HEK293 (cell line): ENCODE measurements around the gene CLIP1.

Experiments
- CTCF ChIA-PET: fragments of 350-600 bp; formaldehyde crosslinking; extraction: SDS; loops from one replicate; lab custom pipeline; 2021; ENCODE audit warnings: antibody characterized with exemption; lab: Yijun Ruan, JAX
- POLR2A ChIA-PET: fragments of 300-600 bp; formaldehyde crosslinking; extraction: SDS; loops from one replicate; lab custom pipeline; 2020; ENCODE audit warnings: antibody characterized with exemption, inconsistent platforms; lab: Yijun Ruan, JAX
- H3K27ac ChIP-seq: fragments of 200-500 bp; sonication (Bioruptor generic); 2 replicates; pipeline ENCODE4 v1.5.1; 2014; ENCODE audit warnings: low read depth, low read length, control low read depth, inconsistent platforms; ENCODE audit errors: extremely low read depth
- H3K36me3 ChIP-seq, 2 experiments: fragments of 200-500 bp in 1 of 2; sonication (Bioruptor generic) in 1 of 2; 1 replicate in 1 of 2; 2 replicates in 1 of 2; pipeline ENCODE4 v1.5.1; 2014 to 2017; ENCODE audit warnings: inconsistent platforms in 2 of 2, low read length in 2 of 2; ENCODE audit not compliant: control insufficient read depth in 2 of 2, insufficient read depth in 1 of 2
- H3K4me1 ChIP-seq: fragments of 200-500 bp; sonication (Bioruptor generic); 2 replicates; pipeline ENCODE4 v1.5.1; 2014; ENCODE audit warnings: mild to moderate bottlenecking, low read length, inconsistent platforms; ENCODE audit not compliant: control insufficient read depth, insufficient read depth
- H3K4me3 ChIP-seq: 2 replicates; pipeline ENCODE4 v1.5.1; 2011; ENCODE audit warnings: low read depth, mild to moderate bottlenecking, control low read depth, low read length, moderate library complexity
- H3K9me3 ChIP-seq: fragments of 200-500 bp; sonication (Bioruptor generic); 2 replicates; pipeline ENCODE4 v1.5.1; 2014; ENCODE audit warnings: low read depth, low read length, inconsistent platforms; ENCODE audit not compliant: control insufficient read depth, insufficient read depth
- FEZF1 ChIP-seq: fragments of 450-650 bp; formaldehyde crosslinking; IDR thresholded peaks from 2 replicates; pipeline ENCODE4 v1.5.1; 2016; ENCODE audit warnings: missing biosample characterization, missing genetic modification characterization
- PBX3 ChIP-seq: sonication (generic); formaldehyde crosslinking; IDR thresholded peaks from 2 replicates; pipeline ENCODE4 v1.8.1; 2022; ENCODE audit warnings: mild to moderate bottlenecking, moderate library complexity, missing genetic modification reagents
- PRDM10 ChIP-seq: fragments of 450-650 bp; formaldehyde crosslinking; IDR thresholded peaks from 2 replicates; pipeline ENCODE4 v1.5.1; 2016; ENCODE audit warnings: missing biosample characterization, missing genetic modification characterization
- SP3 ChIP-seq: fragments of 450-650 bp; formaldehyde crosslinking; IDR thresholded peaks from 2 replicates; pipeline ENCODE4 v1.5.1; 2016; ENCODE audit warnings: missing biosample characterization, missing genetic modification characterization
- SP7 ChIP-seq: fragments of 450-650 bp; formaldehyde crosslinking; IDR thresholded peaks from 2 replicates; pipeline ENCODE4 v1.5.1; 2016; ENCODE audit warnings: missing biosample characterization, missing genetic modification characterization
- TRIM28 ChIP-seq: IDR thresholded peaks from 2 replicates; pipeline ENCODE4 v1.6.1; 2011; ENCODE audit warnings: low read length, control low read depth, borderline replicate concordance
- ZBTB10 ChIP-seq: fragments of 450-650 bp; formaldehyde crosslinking; IDR thresholded peaks from 2 replicates; pipeline ENCODE4 v1.5.1; 2016; ENCODE audit warnings: missing biosample characterization, missing genetic modification characterization
- ZBTB20 ChIP-seq: fragments of 450-650 bp; formaldehyde crosslinking; IDR thresholded peaks from 2 replicates; pipeline ENCODE4 v1.5.1; 2016; ENCODE audit warnings: missing biosample characterization, missing genetic modification characterization
- ZFHX2 ChIP-seq: fragments of 450-650 bp; formaldehyde crosslinking; conservative IDR thresholded peaks from 2 replicates; pipeline ENCODE4 v1.5.1; 2016; ENCODE audit warnings: missing biosample characterization, missing genetic modification characterization
- ZNF146 ChIP-seq: fragments of 450-650 bp; formaldehyde crosslinking; IDR thresholded peaks from 2 replicates; pipeline ENCODE4 v1.5.1; 2016; ENCODE audit warnings: missing biosample characterization, missing genetic modification characterization
- ZNF221 ChIP-seq: fragments of 450-650 bp; formaldehyde crosslinking; IDR thresholded peaks from 2 replicates; pipeline ENCODE4 v1.5.1; 2017; ENCODE audit warnings: missing biosample characterization, missing genetic modification characterization, borderline replicate concordance
- ZNF274 ChIP-seq, 2 experiments: fragments of 200-500 bp in 1 of 2; fragments of 450-650 bp in 1 of 2; sonication (Bioruptor generic) in 1 of 2; formaldehyde crosslinking in 1 of 2; IDR thresholded peaks; 2 replicates each; pipeline versions ENCODE4 v1.5.1 to v1.6.1; 2014 to 2016; ENCODE audit warnings: borderline replicate concordance in 1 of 2, inconsistent platforms in 1 of 2, low read length in 1 of 2, missing biosample characterization in 1 of 2, missing genetic modification characterization in 1 of 2
- ZNF362 ChIP-seq: fragments of 450-650 bp; formaldehyde crosslinking; IDR thresholded peaks from 2 replicates; pipeline ENCODE4 v1.5.1; 2016; ENCODE audit warnings: missing biosample characterization, missing genetic modification characterization
- ZNF37A ChIP-seq: fragments of 450-650 bp; IDR thresholded peaks from 2 replicates; pipeline ENCODE4 v1.5.1; 2018; ENCODE audit warnings: missing biosample characterization, missing genetic modification characterization
- ZNF521 ChIP-seq: fragments of 450-650 bp; formaldehyde crosslinking; IDR thresholded peaks from 2 replicates; pipeline ENCODE4 v1.5.1; 2017; ENCODE audit warnings: missing biosample characterization, mild to moderate bottlenecking, missing genetic modification characterization
- ZNF544 ChIP-seq: fragments of 450-650 bp; formaldehyde crosslinking; IDR thresholded peaks from 2 replicates; pipeline ENCODE4 v1.5.0; 2017; ENCODE audit warnings: missing biosample characterization, missing genetic modification characterization
- ZNF571 ChIP-seq: fragments of 450-650 bp; formaldehyde crosslinking; IDR thresholded peaks from 2 replicates; pipeline ENCODE4 v1.5.0; 2017; ENCODE audit warnings: missing biosample characterization, missing genetic modification characterization
- ZNF610 ChIP-seq: fragments of 450-650 bp; formaldehyde crosslinking; IDR thresholded peaks from 2 replicates; pipeline ENCODE4 v1.5.1; 2016; ENCODE audit warnings: missing biosample characterization, missing genetic modification characterization, borderline replicate concordance
- ZNF639 ChIP-seq: fragments of 450-650 bp; formaldehyde crosslinking; IDR thresholded peaks from 2 replicates; pipeline ENCODE4 v1.5.1; 2016; ENCODE audit warnings: missing biosample characterization, missing genetic modification characterization
- ZNF660 ChIP-seq: fragments of 450-650 bp; IDR thresholded peaks from 2 replicates; pipeline ENCODE4 v1.5.1; 2018; ENCODE audit warnings: missing biosample characterization, mild to moderate bottlenecking, missing genetic modification characterization
- ZNF747 ChIP-seq: fragments of 450-650 bp; formaldehyde crosslinking; IDR thresholded peaks from 2 replicates; pipeline ENCODE4 v1.5.1; 2016; ENCODE audit warnings: missing biosample characterization, missing genetic modification characterization
- ZSCAN5A ChIP-seq: fragments of 450-650 bp; formaldehyde crosslinking; IDR thresholded peaks from 2 replicates; pipeline ENCODE4 v1.5.1; 2016; ENCODE audit warnings: missing biosample characterization, missing genetic modification characterization
- ZXDB ChIP-seq: fragments of 450-650 bp; formaldehyde crosslinking; IDR thresholded peaks from 2 replicates; pipeline ENCODE4 v1.5.1; 2016; ENCODE audit warnings: missing biosample characterization, missing genetic modification characterization

Gene CLIP1

GRCh38 chr12:122427403-122427802 is 4.9 kb upstream of the CLIP1 start (continued):
- TF ChIP-seq PBX3: no peak

GRCh38 chr12:122423258-122424165 is 1.0 kb upstream of the CLIP1 start:
- Histone ChIP-seq H3K4me3 (peak overlapping the region; percentile 56), H3K9me3 (no peaks in the 10 kb centered on the region), H3K36me3 (no peaks in the 10 kb centered on the region), H3K27ac (peak overlapping the region; percentile 99), H3K4me1 (peaks cover 14% of the 10 kb centered on the region)
- ChIA-PET CTCF (interaction anchor here (0.6 to 2.5 kb wide), 6 partner anchors 24 to 166 kb away, joined by 3 to 7 read pairs (median 3); no protein-coding TSS in a partner anchor), POLR2A (interaction anchor here (0.6 to 2.3 kb wide), 6 partner anchors 16 to 103 kb away, joined by 3 to 15 read pairs (median 4); partner anchors contain the start of genes KNTC1 and RSRC2)
- TF ChIP-seq ZNF37A (no peak), ZSCAN5A (no peak), ZXDB (tag by site-specific recombination) (peak; percentile 14; the same call in 1 of the 2 replicates), PRDM10 (tag by site-specific recombination) (peak; percentile 96), ZNF146 (tag by site-specific recombination) (no peak), ZFHX2 (tag by site-specific recombination) (no peak), TRIM28 (no peak; the same call in 1 of the 2 replicates), ZNF274 (IDR thresholded peaks at IDR 0.05; ENCODE audit: low read length) (no peak), ZNF274 (tag by site-specific recombination; IDR thresholded peaks at IDR 0.05; ENCODE audit: borderline replicate concordance) (no peak), ZNF639 (tag by site-specific recombination) (no peak), ZBTB20 (tag by site-specific recombination) (peak; percentile 93), ZNF571 (tag by site-specific recombination) (no peak), ZNF610 (no peak), ZNF544 (tag by site-specific recombination) (no peak), ZBTB10 (tag by site-specific recombination) (no peak), ZNF521 (tag by site-specific recombination) (no peak), SP7 (tag by site-specific recombination) (peak; percentile 68), ZNF221 (tag by site-specific recombination) (no peak), ZNF660 (tag by site-specific recombination) (no peak), SP3 (no peak), ZNF362 (tag by site-specific recombination) (no peak), ZNF747 (no peak), FEZF1 (no peak)
